Panc1 (cell line): ENCODE measurements around the gene LILRB4. TPM values are rescaled to one million over a fixed set of nuclear protein-coding genes. Genes with fewer than 3 reads are reported as not detected.

ENCODE experiments used
- ATAC-seq: fragments of 200-7000 bp; cut with Tn5 transposase; 2 replicates; pipeline ENCODE4 v1.9.1; 2020; ENCODE audit warnings: mild to moderate bottlenecking, moderate library complexity
- BruUV-seq: library from RNA; stranded (reverse); fragments of 400-500 nt; replicated peaks from 2 replicates; lab custom pipeline; 2021; lab: Mats Ljungman, UMichigan
- CTCF ChIA-PET: fragments of 300-600 bp; sonication (Branson Sonifier 250); formaldehyde crosslinking; loops from one replicate; lab custom pipeline; 2022; ENCODE audit warnings: antibody characterized with exemption; lab: Charles Lee
- POLR2A ChIA-PET: fragments of 300-600 bp; sonication (Branson Sonifier 250); formaldehyde crosslinking; loops from one replicate; lab custom pipeline; 2022; ENCODE audit warnings: antibody characterized with exemption; lab: Charles Lee
- DNase-seq: peaks from one replicate; pipeline ENCODE4 v3.0.0-alpha.2; 2010; ENCODE audit warnings: low read depth, low spot score
- H3K27ac ChIP-seq: 2 replicates; pipeline ENCODE4 v1.5.1; 2011; ENCODE audit warnings: mild to moderate bottlenecking, low read length, inconsistent platforms
- H3K27me3 ChIP-seq: fragments of 200-500 bp; sonication (Bioruptor generic); 2 replicates; pipeline ENCODE4 v1.6.0; 2014; ENCODE audit warnings: low read length, inconsistent platforms; ENCODE audit not compliant: control insufficient read depth, insufficient read depth
- H3K36me3 ChIP-seq: fragments of 200-500 bp; sonication (Bioruptor generic); 2 replicates; pipeline ENCODE4 v1.5.1; 2014; ENCODE audit warnings: inconsistent platforms, mild to moderate bottlenecking, low read length, moderate library complexity; ENCODE audit not compliant: control insufficient read depth, insufficient read depth
- H3K4me1 ChIP-seq: 2 replicates; pipeline ENCODE4 v1.5.1; 2011; ENCODE audit warnings: inconsistent platforms, mild to moderate bottlenecking, low read length, moderate library complexity; ENCODE audit not compliant: control insufficient read depth, insufficient read depth
- H3K4me3 ChIP-seq, 2 experiments: 2 replicates each; pipeline ENCODE4 v1.5.1; 2011 to 2012; ENCODE audit warnings: low read depth in 2 of 2, low read length in 2 of 2, mild to moderate bottlenecking in 2 of 2, inconsistent platforms in 1 of 2, moderate library complexity in 1 of 2
- H3K9me3 ChIP-seq: fragments of 200-500 bp; sonication (Bioruptor generic); 2 replicates; pipeline ENCODE4 v1.5.1; 2014; ENCODE audit warnings: low read depth, mild to moderate bottlenecking, inconsistent platforms, low read length, moderate library complexity; ENCODE audit not compliant: control insufficient read depth, insufficient read depth
- POLR2AphosphoS5 ChIP-seq: IDR thresholded peaks from 2 replicates; pipeline ENCODE4 v1.6.1; 2012; ENCODE audit warnings: mild to moderate bottlenecking, low read depth, low read length, moderate library complexity
- REST ChIP-seq, 2 experiments: IDR thresholded peaks; 2 replicates each; pipeline ENCODE4 v1.6.1; 2011 to 2012; ENCODE audit warnings: low read depth in 2 of 2, control low read depth in 1 of 2, low read length in 1 of 2, mild to moderate bottlenecking in 1 of 2, moderate library complexity in 1 of 2; ENCODE audit not compliant: insufficient read depth in 1 of 2
- SIN3A ChIP-seq: IDR thresholded peaks from 2 replicates; pipeline ENCODE4 v1.6.1; 2012; ENCODE audit warnings: low read depth, mild to moderate bottlenecking, low read length, moderate library complexity, borderline replicate concordance; ENCODE audit not compliant: insufficient read depth
- TCF7L2 ChIP-seq: IDR thresholded peaks from 2 replicates; pipeline ENCODE4 v1.6.1; 2011; ENCODE audit warnings: mild to moderate bottlenecking, low read depth, low read length, inconsistent platforms
- in situ Hi-C: cut with HindIII; loops from 2 replicates; pipeline ENCODE4 v1.10.0; 2016; ENCODE audit warnings: low sequenced_read_pairs, low pct_unique_long_range_greater_than_20kb
- intact Hi-C: fragments of 100-400 bp; cut with micrococcal nuclease; formaldehyde crosslinking; loops from one replicate; pipeline ENCODE4 v1.10.0; 2022; ENCODE audit not compliant: unreplicated experiment
- total RNA-seq: library from RNA; stranded (reverse); gene quantifications from one replicate; pipeline ENCODE4 v1.2.1, GENCODE V29; 2021; ENCODE audit not compliant: unreplicated experiment
- TF ChIP-seq, protein P1 (sequence below): fragments of 450-650 bp; IDR thresholded peaks from 2 replicates; pipeline ENCODE4 v1.5.1; 2017; ENCODE audit warnings: mild to moderate bottlenecking

Gene LILRB4
- total RNA-seq, 1 experiment from 2014 or later = not detected

DNA sequence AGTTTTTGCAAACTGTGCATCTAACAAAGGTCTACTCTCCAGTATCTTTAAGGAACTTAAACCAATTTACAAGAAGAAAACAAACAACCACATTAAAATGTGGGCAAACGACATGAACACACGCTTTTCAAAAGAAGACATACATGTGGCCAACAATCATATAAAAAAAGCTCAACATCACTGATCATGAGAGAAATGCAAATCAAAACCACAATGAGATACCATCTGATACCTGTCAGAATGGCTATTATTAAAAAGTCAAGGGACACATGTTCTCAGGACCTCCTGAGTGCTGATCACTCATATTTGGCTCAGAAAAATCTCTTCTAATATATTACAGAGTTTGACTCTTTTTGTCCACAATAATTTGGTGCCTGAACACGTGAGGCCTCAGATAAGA is 46.7 kb upstream of the LILRB4 start:
- Histone ChIP-seq H3K9me3 (0 out of 2 replicates have a peak, but pooled peaks cover 3% of the 10 kb centered on the region), H3K27ac (no peak overlapping the region), H3K36me3 (no peaks in the 10 kb centered on the region), H3K27me3 (0 out of 2 replicates have a peak, but pooled peaks cover 2% of the 10 kb centered on the region), H3K4me1 (no peaks in the 10 kb centered on the region), H3K4me3 (no peak overlapping the region)
- POLR2A ChIA-PET = no interaction called here
- in situ Hi-C loops = no loop called here
- BruUV-seq = no TSS peak
- CTCF ChIA-PET = no interaction called here
- no peak for TF ChIP-seq POLR2AphosphoS5
- TF ChIP-seq, protein P1, sequence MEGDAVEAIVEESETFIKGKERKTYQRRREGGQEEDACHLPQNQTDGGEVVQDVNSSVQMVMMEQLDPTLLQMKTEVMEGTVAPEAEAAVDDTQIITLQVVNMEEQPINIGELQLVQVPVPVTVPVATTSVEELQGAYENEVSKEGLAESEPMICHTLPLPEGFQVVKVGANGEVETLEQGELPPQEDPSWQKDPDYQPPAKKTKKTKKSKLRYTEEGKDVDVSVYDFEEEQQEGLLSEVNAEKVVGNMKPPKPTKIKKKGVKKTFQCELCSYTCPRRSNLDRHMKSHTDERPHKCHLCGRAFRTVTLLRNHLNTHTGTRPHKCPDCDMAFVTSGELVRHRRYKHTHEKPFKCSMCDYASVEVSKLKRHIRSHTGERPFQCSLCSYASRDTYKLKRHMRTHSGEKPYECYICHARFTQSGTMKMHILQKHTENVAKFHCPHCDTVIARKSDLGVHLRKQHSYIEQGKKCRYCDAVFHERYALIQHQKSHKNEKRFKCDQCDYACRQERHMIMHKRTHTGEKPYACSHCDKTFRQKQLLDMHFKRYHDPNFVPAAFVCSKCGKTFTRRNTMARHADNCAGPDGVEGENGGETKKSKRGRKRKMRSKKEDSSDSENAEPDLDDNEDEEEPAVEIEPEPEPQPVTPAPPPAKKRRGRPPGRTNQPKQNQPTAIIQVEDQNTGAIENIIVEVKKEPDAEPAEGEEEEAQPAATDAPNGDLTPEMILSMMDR = no peak
- TF ChIP-seq REST (IDR thresholded peaks at IDR 0.05; ENCODE audit: insufficient read depth in 1 of 2, low read depth in 2 of 2, low read length in 1 of 2) = no peak
- no peak for TF ChIP-seq SIN3A
- TF ChIP-seq TCF7L2 = no peak
- ATAC-seq (no peak), DNase-seq (no peak)
- intact Hi-C loops = no loop called here

GRCh38 chr19:54616821-54617560 is 45.8 kb upstream of the LILRB4 start:
- TF ChIP-seq REST (IDR thresholded peaks at IDR 0.05; ENCODE audit: insufficient read depth in 1 of 2, low read depth in 2 of 2, low read length in 1 of 2) = no peak
- TF ChIP-seq TCF7L2 = no peak
- no peak for TF ChIP-seq SIN3A
- TF ChIP-seq, protein P1 = no peak
- no peak for TF ChIP-seq POLR2AphosphoS5
- no peaks in the 10 kb centered on the region for H3K36me3 ChIP-seq
- H3K9me3 ChIP-seq = no peaks in the 10 kb centered on the region
- H3K27ac ChIP-seq = no peak overlapping the region
- ATAC-seq = no peak
- H3K27me3 ChIP-seq = 0 out of 2 replicates have a peak, but pooled peaks cover 2% of the 10 kb centered on the region
- in situ Hi-C loops = no loop called here
- ChIA-PET CTCF (no interaction called here), POLR2A (no interaction called here)
- no peak overlapping the region for H3K4me3 ChIP-seq
- no peaks in the 10 kb centered on the region for H3K4me1 ChIP-seq
- intact Hi-C loops = no loop called here
- DNase-seq = no peak
- BruUV-seq = no TSS peak
